Fibroblast of lung (primary cell): Measurements from ENCODE around the gene SIRPG. TPM values are rescaled to one million over a fixed set of nuclear protein-coding genes. Genes with fewer than 3 reads are reported as not detected.

ENCODE experiments used
- DNase-seq, 2 donors: peaks; one replicate each; pipeline versions ENCODE4 v3.0.0 to v3.0.0-alpha.2; 2010; ENCODE audit warnings: low read depth in 2 of 2
- H2AFZ ChIP-seq: 2 replicates; pipeline ENCODE4 v1.5.1; 2012; ENCODE audit warnings: low read length, control low read depth, inconsistent platforms
- H3K27ac ChIP-seq: 2 replicates; pipeline ENCODE4 v1.5.1; 2011; ENCODE audit warnings: low read length, control low read depth; ENCODE audit not compliant: insufficient read depth
- H3K27me3 ChIP-seq: 2 replicates; pipeline ENCODE4 v1.5.1; 2011; ENCODE audit warnings: mild to moderate bottlenecking, low read length; ENCODE audit not compliant: control insufficient read depth, insufficient read depth
- H3K36me3 ChIP-seq: 2 replicates; pipeline ENCODE4 v1.5.1; 2011; ENCODE audit warnings: low read length; ENCODE audit not compliant: control insufficient read depth, insufficient read depth
- H3K4me1 ChIP-seq: 2 replicates; pipeline ENCODE4 v1.5.1; 2011; ENCODE audit warnings: low read length; ENCODE audit not compliant: control insufficient read depth, insufficient read depth; ENCODE audit errors: extremely low read depth
- H3K4me2 ChIP-seq: 2 replicates; pipeline ENCODE4 v1.5.1; 2011; ENCODE audit warnings: low read length, control low read depth; ENCODE audit not compliant: insufficient read depth; ENCODE audit errors: extremely low read depth
- H3K4me3 ChIP-seq, 4 experiments: fragments of 200-600 bp in 1 of 4; sonication (generic) in 1 of 4; replicated peaks in 1 of 4; 2 replicates each; pipeline ENCODE4 v1.5.1; 2011 to 2016; ENCODE audit warnings: low read length in 4 of 4, low read depth in 3 of 4, mild to moderate bottlenecking in 3 of 4, control low read depth in 2 of 4, inconsistent platforms in 1 of 4, mixed read lengths in 1 of 4; ENCODE audit not compliant: insufficient read depth in 1 of 4; ENCODE audit errors: control extremely low read depth in 1 of 4
- H3K79me2 ChIP-seq: 2 replicates; pipeline ENCODE4 v1.5.1; 2012; ENCODE audit warnings: mild to moderate bottlenecking, low read length, inconsistent platforms; ENCODE audit not compliant: control insufficient read depth, insufficient read depth
- H3K9ac ChIP-seq: 2 replicates; pipeline ENCODE4 v1.5.1; 2011; ENCODE audit warnings: mild to moderate bottlenecking, low read length, control low read depth; ENCODE audit not compliant: insufficient read depth
- H3K9me3 ChIP-seq: 2 replicates; pipeline ENCODE4 v1.5.1; 2012; ENCODE audit warnings: low read depth, low read length; ENCODE audit not compliant: control insufficient read depth, insufficient read depth
- H4K20me1 ChIP-seq: 2 replicates; pipeline ENCODE4 v1.5.1; 2011; ENCODE audit warnings: low read length; ENCODE audit not compliant: control insufficient read depth, insufficient read depth; ENCODE audit errors: extremely low read depth
- EZH2 ChIP-seq: IDR thresholded peaks from 2 replicates; pipeline ENCODE4 v1.5.1; 2012; ENCODE audit warnings: low read length, control low read depth, mild to moderate bottlenecking; ENCODE audit errors: missing control alignments
- polyA plus RNA-seq, 2 donors: library from polyadenylated mRNA; depleted of rRNA in 1 of 2; stranded (reverse) in 1 of 2; unstranded in 1 of 2; fragments of >200 nt; gene quantifications; 2 replicates each; pipeline ENCODE4 v1.2.1, GENCODE V29; 2011 to 2012; ENCODE audit warnings: missing spikeins in 1 of 2
- total RNA-seq: library from RNA; depleted of rRNA; stranded (reverse); fragments of >200 nt; gene quantifications from 2 replicates; pipeline ENCODE4 v1.2.1, GENCODE V29; 2014
- TF ChIP-seq, protein P1 (sequence below), 2 donors: IDR thresholded peaks in 1 of 2; conservative IDR thresholded peaks in 1 of 2; 1 replicate in 1 of 2; 2 replicates in 1 of 2; pipeline ENCODE4 v1.5.1; 2011 to 2012; ENCODE audit warnings: low read length in 2 of 2, control low read depth in 1 of 2, inconsistent platforms in 1 of 2, low read depth in 1 of 2, mild to moderate bottlenecking in 1 of 2

The SIRPG gene
- total and polyA plus RNA-seq, 2 donors (not counting 1 experiment from before 2014, with no cell fraction given), result not detected

DNA sequence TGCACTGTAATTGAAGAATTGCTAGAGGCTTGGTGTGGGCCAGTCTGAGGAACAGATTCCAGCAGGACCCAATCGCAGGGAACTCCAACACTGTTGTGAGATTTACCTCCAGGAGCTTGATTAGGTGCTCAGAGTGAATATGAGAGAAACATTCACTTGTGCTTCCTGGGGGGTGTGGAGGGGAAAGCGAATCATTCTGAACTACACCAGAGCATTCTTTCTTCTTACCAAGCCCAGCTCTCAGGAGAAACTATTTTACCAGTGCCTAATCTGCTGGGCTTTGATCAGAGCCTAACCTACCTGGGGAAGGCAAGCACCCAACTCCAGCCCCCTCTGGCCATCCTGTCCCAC, 30.4 kb downstream of the SIRPG start:
- no peaks in the 10 kb centered on the region for H3K4me1 ChIP-seq
- no peaks in the 10 kb centered on the region for H4K20me1 ChIP-seq
- H3K27ac ChIP-seq, result no peak overlapping the region
- TF ChIP-seq EZH2, result no peak
- TF ChIP-seq, protein P1, sequence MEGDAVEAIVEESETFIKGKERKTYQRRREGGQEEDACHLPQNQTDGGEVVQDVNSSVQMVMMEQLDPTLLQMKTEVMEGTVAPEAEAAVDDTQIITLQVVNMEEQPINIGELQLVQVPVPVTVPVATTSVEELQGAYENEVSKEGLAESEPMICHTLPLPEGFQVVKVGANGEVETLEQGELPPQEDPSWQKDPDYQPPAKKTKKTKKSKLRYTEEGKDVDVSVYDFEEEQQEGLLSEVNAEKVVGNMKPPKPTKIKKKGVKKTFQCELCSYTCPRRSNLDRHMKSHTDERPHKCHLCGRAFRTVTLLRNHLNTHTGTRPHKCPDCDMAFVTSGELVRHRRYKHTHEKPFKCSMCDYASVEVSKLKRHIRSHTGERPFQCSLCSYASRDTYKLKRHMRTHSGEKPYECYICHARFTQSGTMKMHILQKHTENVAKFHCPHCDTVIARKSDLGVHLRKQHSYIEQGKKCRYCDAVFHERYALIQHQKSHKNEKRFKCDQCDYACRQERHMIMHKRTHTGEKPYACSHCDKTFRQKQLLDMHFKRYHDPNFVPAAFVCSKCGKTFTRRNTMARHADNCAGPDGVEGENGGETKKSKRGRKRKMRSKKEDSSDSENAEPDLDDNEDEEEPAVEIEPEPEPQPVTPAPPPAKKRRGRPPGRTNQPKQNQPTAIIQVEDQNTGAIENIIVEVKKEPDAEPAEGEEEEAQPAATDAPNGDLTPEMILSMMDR (conservative IDR thresholded peaks at IDR 0.05 in 1 of 2, IDR thresholded peaks at IDR 0.05 in 1 of 2; ENCODE audit: low read depth in 1 of 2, low read length in 2 of 2), result no peak
- H3K79me2 ChIP-seq, result no peaks in the 10 kb centered on the region
- no peak for DNase-seq
- H3K9ac ChIP-seq, result no peak overlapping the region
- H3K36me3 ChIP-seq, result no peaks in the 10 kb centered on the region
- H3K9me3 ChIP-seq, result no peaks in the 10 kb centered on the region
- H3K4me2 ChIP-seq, result no peak overlapping the region
- H3K4me3 ChIP-seq, result no peak overlapping the region
- no peak overlapping the region for H2AFZ ChIP-seq
- peaks cover 3% of the 10 kb centered on the region for H3K27me3 ChIP-seq

DNA sequence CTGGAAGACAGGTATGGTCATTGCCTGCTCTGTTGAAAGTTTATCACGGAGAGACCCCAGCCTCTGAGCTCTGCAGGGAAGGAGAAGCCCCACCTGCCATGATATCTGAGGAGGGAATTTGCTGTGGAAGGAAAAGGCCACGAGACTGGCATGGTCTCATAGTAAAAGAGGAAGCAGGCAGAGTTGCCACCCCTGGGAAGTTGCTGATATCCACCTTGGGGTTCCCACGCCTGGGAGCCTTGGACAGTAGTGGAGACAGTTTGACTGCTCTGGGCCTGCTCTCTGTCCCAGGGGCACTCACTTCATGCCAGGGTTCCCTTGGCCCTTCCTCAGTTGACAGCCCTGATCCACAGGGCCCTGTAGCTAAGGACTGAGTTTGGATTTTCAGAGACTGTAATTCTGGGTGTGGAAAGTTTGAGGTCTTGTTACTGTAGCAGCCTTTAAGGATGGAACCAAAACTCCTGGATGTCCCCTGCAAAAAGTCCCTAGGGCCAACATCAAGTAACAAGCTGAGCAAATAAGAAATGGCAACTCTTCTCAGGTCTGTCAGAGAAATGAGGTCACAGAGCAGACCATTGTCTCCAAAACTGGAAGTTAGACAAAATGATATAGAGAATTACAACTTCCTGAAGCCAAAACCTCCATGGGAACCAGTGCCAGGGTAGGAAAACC, 30.9 kb downstream of the SIRPG start:
- Histone ChIP-seq H3K27ac (no peak overlapping the region), H3K4me1 (no peaks in the 10 kb centered on the region), H3K4me2 (no peak overlapping the region), H2AFZ (no peak overlapping the region), H3K79me2 (no peaks in the 10 kb centered on the region), H3K4me3 (no peak overlapping the region), H4K20me1 (no peaks in the 10 kb centered on the region), H3K9me3 (no peaks in the 10 kb centered on the region), H3K9ac (no peak overlapping the region), H3K27me3 (peaks cover 3% of the 10 kb centered on the region), H3K36me3 (no peaks in the 10 kb centered on the region)
- no peak for DNase-seq
- TF ChIP-seq EZH2, result no peak
- TF ChIP-seq, protein P1 (conservative IDR thresholded peaks at IDR 0.05 in 1 of 2, IDR thresholded peaks at IDR 0.05 in 1 of 2; ENCODE audit: low read depth in 1 of 2, low read length in 2 of 2), result no peak

DNA sequence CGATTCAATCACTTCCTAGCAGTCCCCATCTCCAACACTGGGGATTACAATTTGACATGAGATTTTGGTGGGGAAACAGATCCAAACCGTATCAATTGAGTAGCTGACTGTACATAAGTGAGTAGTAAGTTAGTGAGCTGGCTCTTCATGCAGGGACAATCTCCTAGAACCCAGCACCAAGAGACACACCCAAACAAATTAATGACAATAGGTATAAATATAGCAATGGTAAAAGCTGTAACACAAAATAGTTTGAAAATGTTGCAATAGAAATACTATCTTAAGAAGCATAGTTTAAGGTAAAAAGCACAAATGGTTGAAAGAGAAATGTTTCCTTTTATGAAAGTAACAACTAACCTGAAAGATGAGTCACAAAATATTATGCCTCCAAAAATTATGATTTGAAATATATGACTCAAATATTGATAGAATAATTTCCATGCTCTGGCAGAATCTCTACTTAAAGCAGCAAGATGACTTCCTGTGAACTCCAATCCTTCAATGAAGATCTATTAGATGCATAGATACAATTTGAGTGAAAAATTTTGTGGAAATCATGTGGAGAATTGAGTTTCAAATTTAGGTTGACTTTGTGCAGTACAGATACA, 32.4 kb downstream of the SIRPG start:
- no peak for TF ChIP-seq EZH2
- TF ChIP-seq, protein P1 (conservative IDR thresholded peaks at IDR 0.05 in 1 of 2, IDR thresholded peaks at IDR 0.05 in 1 of 2; ENCODE audit: low read depth in 1 of 2, low read length in 2 of 2), result no peak
- Histone ChIP-seq H3K4me2 (no peak overlapping the region), H2AFZ (no peak overlapping the region), H3K9me3 (no peaks in the 10 kb centered on the region), H3K9ac (no peak overlapping the region), H4K20me1 (no peaks in the 10 kb centered on the region), H3K27ac (no peak overlapping the region), H3K79me2 (no peaks in the 10 kb centered on the region), H3K27me3 (peaks cover 3% of the 10 kb centered on the region), H3K36me3 (no peaks in the 10 kb centered on the region), H3K4me3 (no peak overlapping the region), H3K4me1 (no peaks in the 10 kb centered on the region)
- DNase-seq, result no peak
